Stimulated activated CD8-positive, alpha-beta memory T cell treated with anti-CD3 and anti-CD28 coated beads, Interleukin-12 subunit alpha, Interleukin-12 subunit beta, amount 100 ng/mL, for 24 hours (primary cell): ENCODE data around the gene WAC.
A peak's percentile ranks its signal among the peaks of the same experiment; 100 is the strongest.
"Not testable (repeated sequence)": the region's sequence is repeated elsewhere in the genome, so short reads cannot be mapped to it uniquely, and the experiment has no call there.

Experiments used
- DNase-seq: peaks from one replicate; pipeline ENCODE4 v3.0.0-alpha.2; 2020; ENCODE audit errors: extremely low read depth

WAC gene

GRCh38 chr10:28532337-28533185, at the start of gene WAC:
WAC (plus strand) TSS chr10:28533118; CDS start chr10:28533580, 462 bp downstream.
- peak; percentile 93 for DNase-seq

- DNase-seq, result no peak
These were observed 43.7 kb upstream of the WAC start for GRCh38 chr10:28489206-28489605.

- not testable (repeated sequence) for DNase-seq
These were observed 42.6 kb upstream of the WAC start for GRCh38 chr10:28490256-28490865.

GRCh38 chr10:28492116-28492920, 40.6 kb upstream of the WAC start:
- DNase-seq, result no peak

GRCh38 chr10:28494420-28494819, 38.5 kb upstream of the WAC start:
- no peak for DNase-seq

GRCh38 chr10:28495084-28495483, 37.8 kb upstream of the WAC start:
- DNase-seq, result no peak

- no peak for DNase-seq
These were observed 36.9 kb upstream of the WAC start for GRCh38 chr10:28496017-28496416.

GRCh38 chr10:28496481-28496961, 36.4 kb upstream of the WAC start:
- no peak for DNase-seq

- no peak for DNase-seq
These were observed 35.4 kb upstream of the WAC start for GRCh38 chr10:28497313-28498126.

GRCh38 chr10:28500203-28500602, 32.7 kb upstream of the WAC start:
- not testable (repeated sequence) for DNase-seq

GRCh38 chr10:28503114-28503513, 29.8 kb upstream of the WAC start:
- no peak for DNase-seq

- DNase-seq, result no peak
These were observed 27.5 kb upstream of the WAC start for GRCh38 chr10:28505359-28505959.

GRCh38 chr10:28508304-28508925, 24.5 kb upstream of the WAC start:
- no peak for DNase-seq

- DNase-seq, result no peak
These were observed 23.6 kb upstream of the WAC start for GRCh38 chr10:28509286-28509685.

- DNase-seq, result no peak
These were observed 18.3 kb upstream of the WAC start for GRCh38 chr10:28514648-28515047.

- DNase-seq, result no peak
These were observed 12.6 kb upstream of the WAC start for GRCh38 chr10:28520346-28520745.

- DNase-seq, result not testable (repeated sequence)
These were observed 12.1 kb upstream of the WAC start for GRCh38 chr10:28520828-28521227.

- DNase-seq, result not testable (repeated sequence)
These were observed 11.0 kb upstream of the WAC start for GRCh38 chr10:28521961-28522360.

GRCh38 chr10:28523725-28524252, 9.1 kb upstream of the WAC start:
- no peak for DNase-seq

GRCh38 chr10:28530751-28531150, 2.2 kb upstream of the WAC start:
- DNase-seq, result no peak
